ENCODE measurements around the gene PTPRH.

DNA sequence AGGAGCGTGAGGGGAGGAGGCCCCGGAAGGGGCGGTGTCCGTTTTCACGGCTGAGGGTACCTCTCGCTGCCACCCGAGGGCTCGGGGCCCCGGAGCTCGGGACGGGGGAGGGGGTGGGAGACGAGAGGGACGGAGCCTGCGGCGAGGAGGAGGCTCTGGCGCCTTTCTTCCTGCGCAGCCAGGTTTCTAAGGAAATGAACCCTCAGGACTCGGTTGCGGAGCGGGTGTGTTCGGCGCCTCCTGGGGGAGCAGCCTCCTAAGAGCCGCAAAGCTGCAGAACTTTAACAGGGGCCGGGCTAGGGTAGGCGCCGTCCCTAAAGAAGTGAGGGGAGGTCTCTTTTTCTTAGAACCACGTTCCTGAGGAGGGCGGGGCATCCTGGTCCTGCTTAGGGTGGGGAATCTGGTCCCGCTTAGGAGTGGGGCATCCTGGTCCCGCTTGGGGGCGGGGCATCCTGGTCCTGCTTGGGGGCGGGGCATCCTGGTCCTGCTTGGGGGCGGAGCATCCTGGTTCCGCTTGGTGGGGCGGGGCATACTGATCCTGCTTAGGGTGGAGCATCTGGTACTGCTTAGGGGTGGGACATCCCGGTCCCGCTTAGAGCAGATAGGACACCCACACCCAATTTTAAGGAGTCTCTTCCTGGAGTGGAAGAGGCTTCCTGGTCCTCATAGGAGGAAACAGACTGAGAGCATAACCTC lies 35.4 kb downstream of the PTPRH start:
- TF ChIP-seq, protein P1, sequence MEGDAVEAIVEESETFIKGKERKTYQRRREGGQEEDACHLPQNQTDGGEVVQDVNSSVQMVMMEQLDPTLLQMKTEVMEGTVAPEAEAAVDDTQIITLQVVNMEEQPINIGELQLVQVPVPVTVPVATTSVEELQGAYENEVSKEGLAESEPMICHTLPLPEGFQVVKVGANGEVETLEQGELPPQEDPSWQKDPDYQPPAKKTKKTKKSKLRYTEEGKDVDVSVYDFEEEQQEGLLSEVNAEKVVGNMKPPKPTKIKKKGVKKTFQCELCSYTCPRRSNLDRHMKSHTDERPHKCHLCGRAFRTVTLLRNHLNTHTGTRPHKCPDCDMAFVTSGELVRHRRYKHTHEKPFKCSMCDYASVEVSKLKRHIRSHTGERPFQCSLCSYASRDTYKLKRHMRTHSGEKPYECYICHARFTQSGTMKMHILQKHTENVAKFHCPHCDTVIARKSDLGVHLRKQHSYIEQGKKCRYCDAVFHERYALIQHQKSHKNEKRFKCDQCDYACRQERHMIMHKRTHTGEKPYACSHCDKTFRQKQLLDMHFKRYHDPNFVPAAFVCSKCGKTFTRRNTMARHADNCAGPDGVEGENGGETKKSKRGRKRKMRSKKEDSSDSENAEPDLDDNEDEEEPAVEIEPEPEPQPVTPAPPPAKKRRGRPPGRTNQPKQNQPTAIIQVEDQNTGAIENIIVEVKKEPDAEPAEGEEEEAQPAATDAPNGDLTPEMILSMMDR (IDR thresholded peaks at IDR 0.05), result no peak
- TF ChIP-seq POLR2A (IDR thresholded peaks at IDR 0.05), result no peak
